ENCODE results near the gene PRR5. TPM values are rescaled to one million over a fixed set of nuclear protein-coding genes. Genes with fewer than 3 reads are reported as not detected.

Gene PRR5
- total RNA-seq, 1 donor from 2014 or later = 9.6 TPM

DNA sequence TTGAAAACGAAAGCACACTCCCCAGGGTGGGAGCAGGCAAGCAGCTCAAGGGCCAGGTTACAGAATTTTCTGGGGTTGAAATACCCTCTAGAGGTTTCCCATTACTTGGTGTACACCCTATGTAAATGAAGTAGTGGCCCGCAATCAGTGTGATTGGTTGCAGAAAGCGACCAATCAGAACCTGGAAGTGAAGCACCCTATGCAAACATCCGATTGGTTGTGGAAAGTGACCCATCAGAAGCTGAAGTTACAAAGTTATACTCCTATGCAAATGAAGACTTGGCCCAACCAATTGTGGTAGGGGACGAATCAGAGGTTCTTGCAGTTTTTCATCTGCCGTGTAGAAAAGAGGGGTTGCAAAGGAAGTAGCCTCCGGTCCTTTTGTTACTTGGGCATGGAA is 19.2 kb downstream of the PRR5 start:
- intact Hi-C loops (cut with DNase I) = no loop called here
- no peak overlapping the region for H3K4me3 ChIP-seq
- H3K36me3 ChIP-seq = peaks cover 2% of the 10 kb centered on the region
- H3K27me3 ChIP-seq (ENCODE audit: low read depth) = no peaks in the 10 kb centered on the region
- H3K4me1 ChIP-seq = no peaks in the 10 kb centered on the region
- no peak for DNase-seq
- H3K27ac ChIP-seq = no peak overlapping the region
- no peaks in the 10 kb centered on the region for H3K9me3 ChIP-seq
- ATAC-seq = no peak
- TF ChIP-seq CTCF (IDR thresholded peaks at IDR 0.05) = no peak

DNA sequence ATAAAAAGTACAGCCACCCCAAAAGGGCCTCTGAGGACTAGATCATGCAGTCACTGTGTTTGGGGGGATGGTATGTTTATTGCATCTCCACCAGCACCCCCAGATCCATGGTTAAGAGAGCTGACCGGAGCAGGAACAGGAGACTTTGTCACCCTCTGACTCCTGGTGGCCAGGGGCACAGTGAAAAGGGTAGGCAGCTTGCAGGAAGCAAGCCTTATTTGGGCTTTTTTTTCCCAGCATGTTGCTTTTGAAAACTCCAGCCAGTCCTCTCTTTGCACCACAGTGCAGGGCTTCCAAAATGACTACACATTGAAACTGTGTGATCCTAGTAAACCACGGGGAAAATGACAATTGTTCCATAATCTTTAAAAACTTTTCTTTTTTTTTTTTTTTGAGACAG is 20.6 kb downstream of the PRR5 start:
- Histone ChIP-seq H3K27ac (no peak overlapping the region), H3K9me3 (no peaks in the 10 kb centered on the region), H3K4me3 (no peak overlapping the region), H3K27me3 (ENCODE audit: low read depth) (no peaks in the 10 kb centered on the region), H3K36me3 (peaks cover 4% of the 10 kb centered on the region), H3K4me1 (no peaks in the 10 kb centered on the region)
- intact Hi-C loops (cut with DNase I) = no loop called here
- ATAC-seq (no peak), DNase-seq (no peak)
- TF ChIP-seq CTCF (IDR thresholded peaks at IDR 0.05) = no peak

- intact Hi-C loops (cut with DNase I) = no loop called here
- Histone ChIP-seq H3K4me1 (peaks cover 6% of the 10 kb centered on the region), H3K27ac (no peak overlapping the region), H3K27me3 (ENCODE audit: low read depth) (no peaks in the 10 kb centered on the region), H3K4me3 (no peak overlapping the region), H3K36me3 (peaks cover 4% of the 10 kb centered on the region), H3K9me3 (no peaks in the 10 kb centered on the region)
- no peak for TF ChIP-seq CTCF (IDR thresholded peaks at IDR 0.05)
- ATAC-seq = no peak
- DNase-seq = no peak
Observed at GRCh38 chr22:44723801-44724200, 21.8 kb downstream of the PRR5 start.

- no peak overlapping the region for H3K4me3 ChIP-seq
- no peaks in the 10 kb centered on the region for H3K9me3 ChIP-seq
- peaks cover 12% of the 10 kb centered on the region for H3K4me1 ChIP-seq
- DNase-seq (no peak), ATAC-seq (no peak)
- H3K27me3 ChIP-seq (ENCODE audit: low read depth) = no peaks in the 10 kb centered on the region
- TF ChIP-seq CTCF (IDR thresholded peaks at IDR 0.05) = no peak
- peaks cover 4% of the 10 kb centered on the region for H3K36me3 ChIP-seq
- intact Hi-C loops (cut with DNase I) = no loop called here
- H3K27ac ChIP-seq = no peak overlapping the region
Observed at GRCh38 chr22:44724416-44724815, 22.4 kb downstream of the PRR5 start.

DNA sequence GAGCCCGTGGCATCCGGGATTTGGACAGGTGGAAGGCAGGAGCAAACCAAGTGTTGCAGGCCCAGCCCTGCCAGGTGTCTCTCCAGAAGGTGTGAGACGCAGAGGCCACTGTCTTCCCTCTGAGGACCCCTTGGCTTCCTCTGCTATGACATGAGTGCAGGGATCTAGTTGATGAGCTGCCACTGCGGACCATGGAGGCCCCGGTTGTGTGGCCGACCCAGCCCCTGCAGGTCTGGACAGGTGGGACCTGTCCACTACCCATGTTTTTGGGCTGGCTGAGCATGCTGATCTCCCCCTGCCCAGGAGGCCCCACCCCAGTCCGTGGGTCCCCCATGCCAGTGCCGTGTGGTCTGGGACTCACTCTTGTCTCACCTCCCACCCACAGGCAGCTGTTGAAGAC is 22.9 kb downstream of the PRR5 start:
- Histone ChIP-seq H3K4me3 (no peak overlapping the region), H3K27me3 (ENCODE audit: low read depth) (no peaks in the 10 kb centered on the region), H3K4me1 (peaks cover 14% of the 10 kb centered on the region), H3K27ac (no peak overlapping the region), H3K9me3 (no peaks in the 10 kb centered on the region), H3K36me3 (peaks cover 4% of the 10 kb centered on the region)
- ATAC-seq = no peak
- TF ChIP-seq CTCF (IDR thresholded peaks at IDR 0.05) = no peak
- intact Hi-C loops (cut with DNase I) = no loop called here
- no peak for DNase-seq

DNA sequence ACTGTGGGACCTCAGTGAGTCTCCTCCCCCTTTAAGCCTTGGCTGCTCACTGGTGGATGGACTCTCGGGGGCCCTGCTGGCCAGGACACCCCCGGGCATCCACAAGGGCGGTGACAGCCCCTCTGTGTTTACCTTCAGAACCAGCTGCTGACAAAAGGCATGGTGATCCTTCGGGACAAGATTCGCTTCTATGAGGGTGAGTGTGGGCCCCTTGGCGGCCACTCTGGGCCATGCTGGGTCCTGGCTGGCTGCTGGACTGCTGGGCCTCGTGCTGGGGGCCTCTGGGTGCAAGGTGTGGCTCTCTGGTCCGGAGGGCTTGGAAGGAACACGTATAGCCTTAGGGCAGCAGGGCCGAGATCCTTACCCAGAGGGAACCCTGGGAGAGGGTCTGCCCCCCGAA is 24.4 kb downstream of the PRR5 start:
- no peaks in the 10 kb centered on the region for H3K27me3 ChIP-seq (ENCODE audit: low read depth)
- H3K4me1 ChIP-seq = peaks cover 14% of the 10 kb centered on the region
- H3K36me3 ChIP-seq = peaks cover 4% of the 10 kb centered on the region
- ATAC-seq (no peak), DNase-seq (no peak)
- H3K27ac ChIP-seq = no peak overlapping the region
- intact Hi-C loops (cut with DNase I) = no loop called here
- H3K9me3 ChIP-seq = no peaks in the 10 kb centered on the region
- TF ChIP-seq CTCF (IDR thresholded peaks at IDR 0.05) = no peak
- no peak overlapping the region for H3K4me3 ChIP-seq

Measured in lower lobe of right lung (tissue), 2 donors.